CD4-positive, alpha-beta T cell treated with Interleukin-17A for 1 hour (primary cell): ENCODE results near the gene GAN.

ENCODE experiments used
- DNase-seq: peaks from one replicate; pipeline ENCODE4 v3.0.0-alpha.2; 2020

Gene GAN

DNA sequence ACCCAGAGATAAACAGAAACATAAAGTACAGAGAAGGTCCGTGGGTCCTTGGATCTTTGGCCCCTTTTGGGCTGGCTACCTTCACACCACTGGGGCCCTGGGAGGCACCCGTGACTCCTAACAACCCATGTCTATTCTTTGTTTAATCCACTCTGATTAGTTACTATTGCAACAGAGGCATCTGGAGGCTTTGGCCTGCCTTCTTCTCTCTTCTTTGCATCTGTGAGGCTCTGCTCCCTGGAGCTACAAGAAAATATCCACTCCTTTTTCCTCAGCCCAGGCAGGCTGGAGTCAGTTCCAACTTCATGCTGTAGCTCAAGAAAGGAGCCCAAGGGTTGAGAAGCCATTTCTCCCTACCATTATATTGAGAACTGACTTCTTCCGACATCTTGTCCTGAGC is 120.3 kb downstream of the GAN start:
- no peak for DNase-seq

DNA sequence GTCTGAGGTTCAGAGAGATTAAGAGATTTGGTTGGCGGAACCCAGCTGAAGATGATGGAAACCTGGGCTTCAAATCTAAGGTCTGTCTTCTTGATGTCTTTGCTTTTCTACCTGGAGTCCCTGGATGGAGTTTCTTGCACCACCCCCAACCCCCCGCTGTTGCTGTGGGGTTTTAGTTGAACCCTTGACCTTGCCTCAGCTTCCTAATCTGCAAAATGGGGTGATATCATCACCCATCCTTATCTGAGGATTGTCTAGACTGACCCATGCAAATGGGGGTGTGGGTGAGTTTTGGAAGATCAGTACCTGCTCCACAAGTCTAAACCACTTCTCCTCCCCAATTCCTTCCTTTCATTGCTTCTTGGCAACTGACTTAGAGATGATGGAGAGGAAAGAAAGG is 120.8 kb downstream of the GAN start:
- DNase-seq = no peak

DNA sequence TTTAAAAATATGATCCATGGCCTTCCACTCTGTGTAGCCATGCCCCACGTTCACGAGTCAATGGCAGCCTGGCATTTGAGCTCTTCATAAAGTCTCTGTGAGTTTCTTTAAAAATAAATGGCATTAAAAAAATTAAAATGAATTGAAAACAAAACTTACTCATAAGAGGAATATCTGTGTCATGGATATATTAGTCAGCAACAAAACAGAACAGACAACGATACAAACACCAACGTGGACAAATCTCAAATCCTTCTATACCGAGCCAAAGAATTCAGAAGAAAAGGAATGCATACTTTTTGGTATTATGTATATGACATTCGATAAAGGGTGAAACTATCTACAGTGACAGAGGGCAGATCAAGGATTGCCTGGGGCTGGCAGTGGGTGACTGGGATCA is 121.6 kb downstream of the GAN start:
- DNase-seq = no peak

DNA sequence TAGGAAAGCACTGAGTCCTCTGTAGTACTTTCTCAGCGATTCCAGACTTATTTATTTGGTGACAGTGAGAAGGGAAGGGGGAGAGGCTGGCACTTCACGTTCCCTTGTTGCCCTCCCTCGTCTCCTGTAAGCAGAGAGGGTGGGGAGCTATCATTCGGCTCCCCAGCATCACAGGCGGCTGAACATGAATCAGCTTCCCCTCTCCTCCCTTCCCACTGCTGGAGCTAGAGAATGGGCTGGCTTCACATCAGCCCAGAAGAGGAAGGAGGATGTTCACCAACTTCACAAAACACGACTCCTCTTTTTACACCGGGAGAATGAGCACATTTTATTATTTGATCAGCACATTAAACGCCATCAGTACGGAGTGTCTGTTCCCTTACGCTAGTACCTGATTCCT is 123.1 kb downstream of the GAN start:
- DNase-seq = no peak
